ENCODE data around the gene SLC13A4. TPM values are rescaled to one million over a fixed set of nuclear protein-coding genes. Genes with fewer than 3 reads are reported as not detected.
"Not testable (repeated sequence)": the region's sequence is repeated elsewhere in the genome, so short reads cannot be mapped to it uniquely, and the experiment has no call there.

The SLC13A4 gene
- total RNA-seq, 1 donor from 2014 or later: not detected

GRCh38 chr7:135742371-135742770 is 14.4 kb upstream of the SLC13A4 start:
- no peaks in the 10 kb centered on the region for H3K4me1 Mint-ChIP-seq
- no peak overlapping the region for H3K4me3 Mint-ChIP-seq
- no peak for DNase-seq
- no peak overlapping the region for H3K27ac Mint-ChIP-seq
- H3K36me3 Mint-ChIP-seq (ENCODE audit: low read depth): no peaks in the 10 kb centered on the region
- no peaks in the 10 kb centered on the region for H3K9me3 Mint-ChIP-seq
- intact Hi-C loops (cut with micrococcal nuclease): no loop called here
- H3K27me3 Mint-ChIP-seq: no peaks in the 10 kb centered on the region

- H3K4me3 Mint-ChIP-seq: no peak overlapping the region
Measured at GRCh38 chr7:135741905-135742304, 13.9 kb upstream of the SLC13A4 start.

GRCh38 chr7:135740889-135741288 is 12.9 kb upstream of the SLC13A4 start:
- Mint-ChIP-seq H3K27me3 (no peaks in the 10 kb centered on the region), H3K4me1 (no peaks in the 10 kb centered on the region), H3K27ac (no peak overlapping the region), H3K4me3 (no peak overlapping the region), H3K36me3 (ENCODE audit: low read depth) (no peaks in the 10 kb centered on the region), H3K9me3 (no peaks in the 10 kb centered on the region)
- intact Hi-C loops (cut with micrococcal nuclease): no loop called here
- DNase-seq: no peak

More at GRCh38 chr7:135741905-135742304, 13.9 kb upstream of the SLC13A4 start:
- DNase-seq: no peak
- H3K27me3 Mint-ChIP-seq: no peaks in the 10 kb centered on the region
- no peaks in the 10 kb centered on the region for H3K9me3 Mint-ChIP-seq
- H3K27ac Mint-ChIP-seq: no peak overlapping the region
- no peaks in the 10 kb centered on the region for H3K36me3 Mint-ChIP-seq (ENCODE audit: low read depth)
- no peaks in the 10 kb centered on the region for H3K4me1 Mint-ChIP-seq
- intact Hi-C loops (cut with micrococcal nuclease): no loop called here

GRCh38 chr7:135737306-135737647 is 9.3 kb upstream of the SLC13A4 start:
- H3K4me1 Mint-ChIP-seq; H3K9me3 Mint-ChIP-seq; H3K27me3 Mint-ChIP-seq; DNase-seq; H3K27ac Mint-ChIP-seq; intact Hi-C loops (cut with micrococcal nuclease); H3K36me3 Mint-ChIP-seq (ENCODE audit: low read depth); H3K4me3 Mint-ChIP-seq: not testable (repeated sequence)

- H3K4me1 Mint-ChIP-seq: no peaks in the 10 kb centered on the region
- H3K4me3 Mint-ChIP-seq: no peak overlapping the region
- no peaks in the 10 kb centered on the region for H3K36me3 Mint-ChIP-seq (ENCODE audit: low read depth)
- DNase-seq: no peak
- no peak overlapping the region for H3K27ac Mint-ChIP-seq
- intact Hi-C loops (cut with micrococcal nuclease): no loop called here
- no peaks in the 10 kb centered on the region for H3K27me3 Mint-ChIP-seq
- H3K9me3 Mint-ChIP-seq: no peaks in the 10 kb centered on the region
Measured at GRCh38 chr7:135736586-135737305, 8.8 kb upstream of the SLC13A4 start.

- no peaks in the 10 kb centered on the region for H3K9me3 Mint-ChIP-seq
- no peak overlapping the region for H3K4me3 Mint-ChIP-seq
- no peak overlapping the region for H3K27ac Mint-ChIP-seq
- intact Hi-C loops (cut with micrococcal nuclease): no loop called here
- H3K27me3 Mint-ChIP-seq: peaks cover 2% of the 10 kb centered on the region
- no peaks in the 10 kb centered on the region for H3K36me3 Mint-ChIP-seq (ENCODE audit: low read depth)
- DNase-seq: no peak
- H3K4me1 Mint-ChIP-seq: no peaks in the 10 kb centered on the region
Measured at GRCh38 chr7:135734343-135734689, 6.3 kb upstream of the SLC13A4 start.

- H3K27ac Mint-ChIP-seq: no peak overlapping the region
- H3K4me3 Mint-ChIP-seq: no peak overlapping the region
- no peaks in the 10 kb centered on the region for H3K9me3 Mint-ChIP-seq
- H3K36me3 Mint-ChIP-seq (ENCODE audit: low read depth): no peaks in the 10 kb centered on the region
- intact Hi-C loops (cut with micrococcal nuclease): no loop called here
- H3K27me3 Mint-ChIP-seq: peaks cover 2% of the 10 kb centered on the region
- H3K4me1 Mint-ChIP-seq: no peaks in the 10 kb centered on the region
- DNase-seq: no peak
Measured at GRCh38 chr7:135733603-135734342, 5.8 kb upstream of the SLC13A4 start.

GRCh38 chr7:135731131-135731530 is 3.1 kb upstream of the SLC13A4 start:
- Mint-ChIP-seq H3K4me1 (no peaks in the 10 kb centered on the region), H3K27me3 (peaks cover 2% of the 10 kb centered on the region), H3K4me3 (no peak overlapping the region), H3K36me3 (ENCODE audit: low read depth) (no peaks in the 10 kb centered on the region), H3K9me3 (no peaks in the 10 kb centered on the region), H3K27ac (no peak overlapping the region)
- no peak for DNase-seq
- intact Hi-C loops (cut with micrococcal nuclease): no loop called here

GRCh38 chr7:135729230-135729629 is 1.2 kb upstream of the SLC13A4 start:
- intact Hi-C loops (cut with micrococcal nuclease): no loop called here
- DNase-seq: no peak
- no peak overlapping the region for H3K27ac Mint-ChIP-seq
- no peaks in the 10 kb centered on the region for H3K36me3 Mint-ChIP-seq (ENCODE audit: low read depth)
- H3K4me1 Mint-ChIP-seq: no peaks in the 10 kb centered on the region
- H3K4me3 Mint-ChIP-seq: no peak overlapping the region
- H3K27me3 Mint-ChIP-seq: peaks cover 6% of the 10 kb centered on the region
- no peaks in the 10 kb centered on the region for H3K9me3 Mint-ChIP-seq

- H3K27me3 Mint-ChIP-seq: peaks cover 9% of the 10 kb centered on the region
- no peaks in the 10 kb centered on the region for H3K9me3 Mint-ChIP-seq
- no peaks in the 10 kb centered on the region for H3K4me1 Mint-ChIP-seq
- no peaks in the 10 kb centered on the region for H3K36me3 Mint-ChIP-seq (ENCODE audit: low read depth)
- H3K4me3 Mint-ChIP-seq: no peak overlapping the region
- no peak for DNase-seq
- intact Hi-C loops (cut with micrococcal nuclease): no loop called here
- H3K27ac Mint-ChIP-seq: no peak overlapping the region
Measured at GRCh38 chr7:135726911-135727673, 894 bp downstream of the SLC13A4 start.

GRCh38 chr7:135726276-135726788 is 1.7 kb downstream of the SLC13A4 start:
- no peaks in the 10 kb centered on the region for H3K36me3 Mint-ChIP-seq (ENCODE audit: low read depth)
- no peak for DNase-seq
- H3K27me3 Mint-ChIP-seq: peaks cover 9% of the 10 kb centered on the region
- intact Hi-C loops (cut with micrococcal nuclease): no loop called here
- H3K9me3 Mint-ChIP-seq: no peaks in the 10 kb centered on the region
- no peaks in the 10 kb centered on the region for H3K4me1 Mint-ChIP-seq
- H3K27ac Mint-ChIP-seq: no peak overlapping the region
- no peak overlapping the region for H3K4me3 Mint-ChIP-seq

GRCh38 chr7:135723411-135723810 is 4.6 kb downstream of the SLC13A4 start:
- no peak for DNase-seq
- intact Hi-C loops (cut with micrococcal nuclease): no loop called here
- Mint-ChIP-seq H3K4me1 (no peaks in the 10 kb centered on the region), H3K27me3 (peaks cover 14% of the 10 kb centered on the region), H3K36me3 (ENCODE audit: low read depth) (no peaks in the 10 kb centered on the region), H3K4me3 (no peak overlapping the region), H3K9me3 (no peaks in the 10 kb centered on the region), H3K27ac (no peak overlapping the region)

GRCh38 chr7:135721198-135721820 is 6.7 kb downstream of the SLC13A4 start:
- Mint-ChIP-seq H3K4me3 (no peak overlapping the region), H3K36me3 (ENCODE audit: low read depth) (no peaks in the 10 kb centered on the region), H3K9me3 (no peaks in the 10 kb centered on the region), H3K27ac (no peak overlapping the region), H3K27me3 (peaks cover 14% of the 10 kb centered on the region), H3K4me1 (no peaks in the 10 kb centered on the region)
- no peak for DNase-seq
- intact Hi-C loops (cut with micrococcal nuclease): no loop called here

- H3K27ac Mint-ChIP-seq: no peak overlapping the region
- H3K4me3 Mint-ChIP-seq: no peak overlapping the region
- H3K36me3 Mint-ChIP-seq (ENCODE audit: low read depth): no peaks in the 10 kb centered on the region
- no peaks in the 10 kb centered on the region for H3K4me1 Mint-ChIP-seq
- no peaks in the 10 kb centered on the region for H3K9me3 Mint-ChIP-seq
- H3K27me3 Mint-ChIP-seq: peaks cover 10% of the 10 kb centered on the region
- DNase-seq: no peak
- intact Hi-C loops (cut with micrococcal nuclease): no loop called here
Measured at GRCh38 chr7:135719688-135720087, 8.3 kb downstream of the SLC13A4 start.

Data from activated CD4-positive, alpha-beta T cell treated with anti-CD3 and anti-CD28 coated beads, Interleukin-2, amount 10 ng/mL, durations not matched to agents 24 days and 14 days (primary cell).